Adipocyte (in vitro differentiated cells): ENCODE results near the gene TAC1.
"Not testable (repeated sequence)": the region's sequence is repeated elsewhere in the genome, so short reads cannot be mapped to it uniquely, and the experiment has no call there.

Source experiments
- DNase-seq: peaks from one replicate; pipeline ENCODE4 v3.0.0-alpha.2; 2015; ENCODE audit warnings: low read depth
- H3K27me3 ChIP-seq: replicated peaks from 2 replicates; pipeline ENCODE4 v1.7.0; 2013; ENCODE audit warnings: mild to moderate bottlenecking, low read length, moderate library complexity; ENCODE audit not compliant: control insufficient read depth, insufficient read depth
- H3K36me3 ChIP-seq: 2 replicates; pipeline ENCODE4 v1.7.0; 2013; ENCODE audit warnings: low read length, mild to moderate bottlenecking, moderate library complexity; ENCODE audit not compliant: control insufficient read depth, insufficient read depth, severe bottlenecking
- H3K4me1 ChIP-seq: 2 replicates; pipeline ENCODE4 v1.7.0; 2013; ENCODE audit warnings: mild to moderate bottlenecking, low read length, moderate library complexity; ENCODE audit not compliant: control insufficient read depth, insufficient read depth
- H3K4me3 ChIP-seq: 2 replicates; pipeline ENCODE4 v1.7.0; 2013; ENCODE audit warnings: mild to moderate bottlenecking, low read length, moderate library complexity
- H3K9ac ChIP-seq: 2 replicates; pipeline ENCODE4 v1.7.0; 2013; ENCODE audit warnings: mild to moderate bottlenecking, low read length, moderate library complexity
- H3K9me3 ChIP-seq: 2 replicates; pipeline ENCODE4 v1.7.0; 2013; ENCODE audit warnings: mild to moderate bottlenecking, low read length, moderate library complexity; ENCODE audit not compliant: control insufficient read depth

TAC1 gene

GRCh38 chr7:97751566-97751965, 19.7 kb downstream of the TAC1 start:
- no peak for DNase-seq
- Histone ChIP-seq H3K4me1 (no peaks in the 10 kb centered on the region), H3K9ac (no peak overlapping the region), H3K9me3 (peaks cover 8% of the 10 kb centered on the region), H3K36me3 (no peaks in the 10 kb centered on the region), H3K27me3 (no peaks in the 10 kb centered on the region), H3K4me3 (no peak overlapping the region)

- Histone ChIP-seq H3K36me3 (no peaks in the 10 kb centered on the region), H3K9me3 (peaks cover 8% of the 10 kb centered on the region), H3K27me3 (no peaks in the 10 kb centered on the region), H3K9ac (no peak overlapping the region), H3K4me1 (no peaks in the 10 kb centered on the region), H3K4me3 (no peak overlapping the region)
- DNase-seq, result no peak
Measured at GRCh38 chr7:97752215-97752614, 20.3 kb downstream of the TAC1 start.

- Histone ChIP-seq H3K36me3 (no peaks in the 10 kb centered on the region), H3K9me3 (no peaks in the 10 kb centered on the region), H3K9ac (no peak overlapping the region), H3K4me3 (no peak overlapping the region), H3K27me3 (no peaks in the 10 kb centered on the region), H3K4me1 (no peaks in the 10 kb centered on the region)
- DNase-seq, result no peak
Measured at GRCh38 chr7:97757824-97758223, 25.9 kb downstream of the TAC1 start.

GRCh38 chr7:97770850-97771249, 39.0 kb downstream of the TAC1 start:
- no peak for DNase-seq
- H3K9me3 ChIP-seq, result no peaks in the 10 kb centered on the region
- no peak overlapping the region for H3K4me3 ChIP-seq
- no peaks in the 10 kb centered on the region for H3K36me3 ChIP-seq
- H3K9ac ChIP-seq, result no peak overlapping the region
- H3K27me3 ChIP-seq, result no peaks in the 10 kb centered on the region
- H3K4me1 ChIP-seq, result no peaks in the 10 kb centered on the region

GRCh38 chr7:97771576-97771975, 39.7 kb downstream of the TAC1 start:
- Histone ChIP-seq H3K4me1 (no peaks in the 10 kb centered on the region), H3K9me3 (no peaks in the 10 kb centered on the region), H3K36me3 (no peaks in the 10 kb centered on the region), H3K4me3 (no peak overlapping the region), H3K27me3 (no peaks in the 10 kb centered on the region), H3K9ac (no peak overlapping the region)
- DNase-seq, result no peak

- Histone ChIP-seq H3K9me3 (no peaks in the 10 kb centered on the region), H3K4me1 (no peaks in the 10 kb centered on the region), H3K36me3 (no peaks in the 10 kb centered on the region), H3K9ac (no peak overlapping the region), H3K4me3 (no peak overlapping the region), H3K27me3 (no peaks in the 10 kb centered on the region)
- DNase-seq, result no peak
Measured at GRCh38 chr7:97772045-97772901, 40.4 kb downstream of the TAC1 start.

- not testable (repeated sequence) for H3K4me1 ChIP-seq, DNase-seq, H3K9me3 ChIP-seq
Measured at GRCh38 chr7:97786398-97786797, 54.5 kb downstream of the TAC1 start.

More at GRCh38 chr7:97786398-97786797, 54.5 kb downstream of the TAC1 start:
- not testable (repeated sequence) for H3K4me3 ChIP-seq, H3K36me3 ChIP-seq, H3K9ac ChIP-seq, H3K27me3 ChIP-seq
